ENCODE measurements around the gene ZNF512B.

Gene ZNF512B

DNA sequence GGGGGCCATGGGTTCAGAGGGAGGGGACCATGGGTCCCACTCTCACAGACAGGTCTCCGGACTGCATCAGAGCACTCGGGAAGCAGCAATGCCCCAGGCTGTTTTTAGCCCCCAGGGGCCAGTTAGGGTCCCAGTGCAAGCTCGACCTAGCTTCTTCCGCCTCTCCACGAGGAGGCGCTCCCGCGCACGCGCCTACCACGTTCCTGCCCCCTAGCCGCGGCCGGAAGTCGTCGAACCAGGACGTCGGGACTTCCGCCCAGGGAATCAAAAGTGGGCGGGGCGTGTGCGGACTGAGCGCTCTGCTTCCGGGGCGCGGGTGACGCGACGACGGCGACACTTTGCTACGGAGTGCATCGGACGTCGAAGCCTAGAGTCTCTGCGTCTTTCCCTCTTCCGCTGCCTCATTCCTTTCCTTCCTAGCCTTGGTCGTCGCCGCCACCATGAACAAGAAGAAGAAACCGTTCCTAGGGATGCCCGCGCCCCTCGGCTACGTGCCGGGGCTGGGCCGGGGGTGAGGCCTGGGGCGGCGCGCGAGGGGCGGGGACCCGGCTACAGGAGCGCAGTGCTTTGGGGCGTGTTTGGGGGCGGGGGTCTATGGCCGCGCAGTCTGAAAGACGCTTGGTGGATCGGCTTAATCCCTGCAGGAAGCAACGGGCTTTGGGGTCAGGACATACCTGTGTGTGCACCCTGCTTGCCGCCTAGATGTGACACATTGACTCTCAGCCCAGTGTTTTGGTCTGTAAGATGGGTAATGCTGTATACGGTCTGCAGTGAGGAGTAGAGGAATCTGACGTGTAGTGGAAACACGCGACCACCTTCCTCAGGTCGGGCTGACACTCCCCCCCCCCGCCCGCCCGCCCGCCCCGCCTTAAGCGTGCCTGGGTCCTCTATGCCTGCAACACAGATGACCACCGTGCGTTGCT, 11.3 kb upstream of the ZNF512B start, which contains the start of gene PRPF6 (continued):
- TF ChIP-seq, protein P1, sequence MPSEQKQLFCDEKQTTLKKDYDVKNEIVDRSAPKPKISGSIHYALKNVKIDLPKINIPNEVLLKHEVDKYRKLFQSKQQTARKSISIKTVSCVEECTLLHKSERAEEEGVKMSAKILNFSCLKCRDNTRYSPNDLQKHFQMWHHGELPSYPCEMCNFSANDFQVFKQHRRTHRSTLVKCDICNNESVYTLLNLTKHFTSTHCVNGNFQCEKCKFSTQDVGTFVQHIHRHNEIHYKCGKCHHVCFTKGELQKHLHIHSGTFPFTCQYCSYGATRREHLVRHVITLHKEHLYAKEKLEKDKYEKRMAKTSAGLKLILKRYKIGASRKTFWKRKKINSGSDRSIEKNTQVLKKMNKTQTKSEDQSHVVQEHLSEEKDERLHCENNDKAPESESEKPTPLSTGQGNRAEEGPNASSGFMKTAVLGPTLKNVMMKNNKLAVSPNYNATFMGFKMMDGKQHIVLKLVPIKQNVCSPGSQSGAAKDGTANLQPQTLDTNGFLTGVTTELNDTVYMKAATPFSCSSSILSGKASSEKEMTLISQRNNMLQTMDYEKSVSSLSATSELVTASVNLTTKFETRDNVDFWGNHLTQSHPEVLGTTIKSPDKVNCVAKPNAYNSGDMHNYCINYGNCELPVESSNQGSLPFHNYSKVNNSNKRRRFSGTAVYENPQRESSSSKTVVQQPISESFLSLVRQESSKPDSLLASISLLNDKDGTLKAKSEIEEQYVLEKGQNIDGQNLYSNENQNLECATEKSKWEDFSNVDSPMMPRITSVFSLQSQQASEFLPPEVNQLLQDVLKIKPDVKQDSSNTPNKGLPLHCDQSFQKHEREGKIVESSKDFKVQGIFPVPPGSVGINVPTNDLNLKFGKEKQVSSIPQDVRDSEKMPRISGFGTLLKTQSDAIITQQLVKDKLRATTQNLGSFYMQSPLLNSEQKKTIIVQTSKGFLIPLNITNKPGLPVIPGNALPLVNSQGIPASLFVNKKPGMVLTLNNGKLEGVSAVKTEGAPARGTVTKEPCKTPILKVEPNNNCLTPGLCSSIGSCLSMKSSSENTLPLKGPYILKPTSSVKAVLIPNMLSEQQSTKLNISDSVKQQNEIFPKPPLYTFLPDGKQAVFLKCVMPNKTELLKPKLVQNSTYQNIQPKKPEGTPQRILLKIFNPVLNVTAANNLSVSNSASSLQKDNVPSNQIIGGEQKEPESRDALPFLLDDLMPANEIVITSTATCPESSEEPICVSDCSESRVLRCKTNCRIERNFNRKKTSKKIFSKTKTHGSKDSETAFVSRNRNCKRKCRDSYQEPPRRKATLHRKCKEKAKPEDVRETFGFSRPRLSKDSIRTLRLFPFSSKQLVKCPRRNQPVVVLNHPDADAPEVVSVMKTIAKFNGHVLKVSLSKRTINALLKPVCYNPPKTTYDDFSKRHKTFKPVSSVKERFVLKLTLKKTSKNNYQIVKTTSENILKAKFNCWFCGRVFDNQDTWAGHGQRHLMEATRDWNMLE (tag by site-specific recombination; conservative IDR thresholded peaks at IDR 0.05; ENCODE audit: low read depth): peak; percentile 99
- TF ChIP-seq, protein P2, sequence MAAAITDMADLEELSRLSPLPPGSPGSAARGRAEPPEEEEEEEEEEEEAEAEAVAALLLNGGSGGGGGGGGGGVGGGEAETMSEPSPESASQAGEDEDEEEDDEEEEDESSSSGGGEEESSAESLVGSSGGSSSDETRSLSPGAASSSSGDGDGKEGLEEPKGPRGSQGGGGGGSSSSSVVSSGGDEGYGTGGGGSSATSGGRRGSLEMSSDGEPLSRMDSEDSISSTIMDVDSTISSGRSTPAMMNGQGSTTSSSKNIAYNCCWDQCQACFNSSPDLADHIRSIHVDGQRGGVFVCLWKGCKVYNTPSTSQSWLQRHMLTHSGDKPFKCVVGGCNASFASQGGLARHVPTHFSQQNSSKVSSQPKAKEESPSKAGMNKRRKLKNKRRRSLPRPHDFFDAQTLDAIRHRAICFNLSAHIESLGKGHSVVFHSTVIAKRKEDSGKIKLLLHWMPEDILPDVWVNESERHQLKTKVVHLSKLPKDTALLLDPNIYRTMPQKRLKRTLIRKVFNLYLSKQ (tag by site-specific recombination; IDR thresholded peaks at IDR 0.05; ENCODE audit: borderline replicate concordance): no peak
- TF ChIP-seq ZNF48 (tag by site-specific recombination; IDR thresholded peaks at IDR 0.05) (no peak), KLF7 (tag by site-specific recombination; IDR thresholded peaks at IDR 0.05; ENCODE audit: borderline replicate concordance) (peak; percentile 54; the same call in 1 of the 2 replicates), GLIS1 (tag by site-specific recombination; IDR thresholded peaks at IDR 0.05) (peak; percentile 69), ZXDB (tag by site-specific recombination; IDR thresholded peaks at IDR 0.05) (peak; percentile 86; the same call in 1 of the 2 replicates), ZNF843 (tag by site-specific recombination; IDR thresholded peaks at IDR 0.05) (peak; percentile 55; the same call in 1 of the 2 replicates), BCL11A (tag by site-specific recombination; IDR thresholded peaks at IDR 0.05; ENCODE audit: low read depth) (0 out of 2 replicates have a peak, but pooled peaks have one; percentile 44), PATZ1 (tag by site-specific recombination; IDR thresholded peaks at IDR 0.05) (peak; percentile 94), ZEB2 (tag by site-specific recombination; IDR thresholded peaks at IDR 0.05) (peak; percentile 68; the same call in 1 of the 2 replicates), ZNF324 (tag by site-specific recombination; IDR thresholded peaks at IDR 0.05) (0 out of 2 replicates have a peak, but pooled peaks have one; percentile 51), ZBTB21 (tag by site-specific recombination; IDR thresholded peaks at IDR 0.05) (peak; percentile 89), ZNF670 (tag by site-specific recombination; IDR thresholded peaks at IDR 0.05; ENCODE audit: low read depth) (no peak), ZNF248 (tag by site-specific recombination; IDR thresholded peaks at IDR 0.05) (no peak), INSM2 (tag by site-specific recombination; IDR thresholded peaks at IDR 0.05) (peak; percentile 52; the same call in 1 of the 2 replicates), ZBTB10 (tag by site-specific recombination; IDR thresholded peaks at IDR 0.05) (peak; percentile 52; the same call in 1 of the 2 replicates), ZFHX2 (tag by site-specific recombination; conservative IDR thresholded peaks at IDR 0.05) (0 out of 2 replicates have a peak, but pooled peaks have one; percentile 12), ZNF366 (tag by site-specific recombination; conservative IDR thresholded peaks at IDR 0.05) (peak; percentile 63; the same call in 1 of the 2 replicates), KLF10 (tag by site-specific recombination; IDR thresholded peaks at IDR 0.05) (peak; percentile 76), ZNF354C (tag by site-specific recombination; IDR thresholded peaks at IDR 0.05; ENCODE audit: borderline replicate concordance, low read depth) (no peak), HOXD13 (CRISPR knock-in tag; IDR thresholded peaks at IDR 0.05; ENCODE audit: borderline replicate concordance) (peak; percentile 56; the same call in 1 of the 2 replicates), ZNF629 (tag by site-specific recombination; IDR thresholded peaks at IDR 0.05) (peak; percentile 97), SP7 (tag by site-specific recombination; IDR thresholded peaks at IDR 0.05) (peak; percentile 70), ZNF76 (tag by site-specific recombination; IDR thresholded peaks at IDR 0.05; ENCODE audit: borderline replicate concordance, low read depth) (peak; percentile 73; the same call in 1 of the 2 replicates), SP2 (tag by site-specific recombination; IDR thresholded peaks at IDR 0.05) (peak; percentile 97)

All from HEK293 (cell line).